Tibial artery (tissue), 4 donors: ENCODE measurements around the gene OBP2A.

Source experiments
- DNase-seq, 2 donors: peaks; one replicate each; pipeline ENCODE4 v3.0.0-alpha.2; 2019
- H3K27ac ChIP-seq, 2 donors: fragments of 200-600 bp; sonication (generic) in 1 of 2; 1 replicate in 1 of 2; 2 replicates in 1 of 2; pipeline ENCODE4 v1.5.1; 2018 to 2019; ENCODE audit warnings: mild to moderate bottlenecking in 1 of 2
- H3K27me3 ChIP-seq, 2 donors: fragments of 200-600 bp; sonication (generic) in 1 of 2; one replicate each; pipeline versions ENCODE4 v1.5.1 to v1.6.0; 2016 to 2019
- H3K36me3 ChIP-seq, 3 donors: fragments of 200-600 bp; sonication (generic) in 2 of 3; one replicate each; pipeline ENCODE4 v1.5.1; 2016 to 2019; ENCODE audit warnings: mild to moderate bottlenecking in 2 of 3
- H3K4me1 ChIP-seq, 4 donors: fragments of 200-600 bp; sonication (generic) in 2 of 4; 1 replicate in 3 of 4; 2 replicates in 1 of 4; pipeline ENCODE4 v1.5.1; 2016 to 2019
- H3K4me3 ChIP-seq, 2 donors: fragments of 200-600 bp; sonication (generic) in 1 of 2; 1 replicate in 1 of 2; 2 replicates in 1 of 2; pipeline ENCODE4 v1.5.1; 2018 to 2019; ENCODE audit warnings: mild to moderate bottlenecking in 2 of 2
- H3K9me3 ChIP-seq, 3 donors: fragments of 200-600 bp; sonication (generic) in 1 of 3; one replicate each; pipeline ENCODE4 v1.5.1; 2016 to 2019
- intact Hi-C: fragments of 100-400 bp; cut with DNase I; formaldehyde crosslinking; loops from one replicate; pipeline ENCODE4 v1.15.0; 2023; ENCODE audit warnings: low total_unique reads
- TF ChIP-seq, protein P1 (sequence below), 2 experiments: fragments of 200-600 bp in 1 of 2; fragments of 450-650 bp in 1 of 2; IDR thresholded peaks; one replicate each; pipeline ENCODE4 v1.5.1; 2017 to 2019; ENCODE audit warnings: antibody characterized with exemption in 2 of 2, mild to moderate bottlenecking in 1 of 2, moderate library complexity in 1 of 2

Gene OBP2A

DNA sequence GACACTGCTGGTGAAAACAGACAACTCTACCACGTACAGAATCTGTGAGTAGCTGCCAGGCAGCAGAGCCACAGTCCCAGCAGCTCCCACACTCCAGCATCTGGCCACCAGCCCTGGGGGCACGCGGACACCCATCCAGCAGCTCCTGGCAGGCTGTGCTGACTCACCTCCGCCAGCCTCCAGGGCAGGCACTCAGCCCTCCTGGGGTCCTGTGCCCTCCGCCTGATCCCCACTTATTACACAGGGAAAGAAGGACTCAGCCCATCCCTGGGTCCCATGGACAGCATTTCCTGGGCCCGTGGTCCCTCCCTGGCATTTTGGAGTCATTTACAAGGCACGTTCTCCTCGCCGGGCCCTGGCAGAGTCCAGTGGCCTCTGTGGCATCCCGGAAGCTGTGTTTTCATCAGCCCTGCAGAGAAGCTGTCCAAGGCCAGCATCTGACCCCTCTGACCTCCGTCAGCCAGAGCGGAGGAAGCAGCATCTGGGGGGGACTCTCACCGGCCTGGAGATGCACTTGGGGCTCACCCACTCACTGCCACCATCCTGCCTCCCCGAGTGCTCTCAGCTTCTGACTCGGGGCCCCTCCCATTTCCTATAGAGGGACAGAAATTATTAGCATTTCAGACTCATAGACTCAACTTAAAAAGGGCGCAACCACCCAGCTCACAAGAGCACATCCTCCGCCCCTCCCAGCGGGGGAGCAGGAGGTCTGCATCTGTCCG, 37.2 kb downstream of the OBP2A start:
- H3K27me3 ChIP-seq: peaks cover 0 to 49% of the 10 kb centered on the region in 2 donors
- no peak overlapping the region for H3K27ac ChIP-seq
- intact Hi-C loops: no loop called here
- no peak overlapping the region for H3K4me3 ChIP-seq
- DNase-seq: no peak
- H3K9me3 ChIP-seq: no peaks in the 10 kb centered on the region
- TF ChIP-seq, protein P1, sequence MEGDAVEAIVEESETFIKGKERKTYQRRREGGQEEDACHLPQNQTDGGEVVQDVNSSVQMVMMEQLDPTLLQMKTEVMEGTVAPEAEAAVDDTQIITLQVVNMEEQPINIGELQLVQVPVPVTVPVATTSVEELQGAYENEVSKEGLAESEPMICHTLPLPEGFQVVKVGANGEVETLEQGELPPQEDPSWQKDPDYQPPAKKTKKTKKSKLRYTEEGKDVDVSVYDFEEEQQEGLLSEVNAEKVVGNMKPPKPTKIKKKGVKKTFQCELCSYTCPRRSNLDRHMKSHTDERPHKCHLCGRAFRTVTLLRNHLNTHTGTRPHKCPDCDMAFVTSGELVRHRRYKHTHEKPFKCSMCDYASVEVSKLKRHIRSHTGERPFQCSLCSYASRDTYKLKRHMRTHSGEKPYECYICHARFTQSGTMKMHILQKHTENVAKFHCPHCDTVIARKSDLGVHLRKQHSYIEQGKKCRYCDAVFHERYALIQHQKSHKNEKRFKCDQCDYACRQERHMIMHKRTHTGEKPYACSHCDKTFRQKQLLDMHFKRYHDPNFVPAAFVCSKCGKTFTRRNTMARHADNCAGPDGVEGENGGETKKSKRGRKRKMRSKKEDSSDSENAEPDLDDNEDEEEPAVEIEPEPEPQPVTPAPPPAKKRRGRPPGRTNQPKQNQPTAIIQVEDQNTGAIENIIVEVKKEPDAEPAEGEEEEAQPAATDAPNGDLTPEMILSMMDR (IDR thresholded peaks at IDR 0.05): no peak
- no peaks in the 10 kb centered on the region for H3K4me1 ChIP-seq
- H3K36me3 ChIP-seq: no peaks in the 10 kb centered on the region

DNA sequence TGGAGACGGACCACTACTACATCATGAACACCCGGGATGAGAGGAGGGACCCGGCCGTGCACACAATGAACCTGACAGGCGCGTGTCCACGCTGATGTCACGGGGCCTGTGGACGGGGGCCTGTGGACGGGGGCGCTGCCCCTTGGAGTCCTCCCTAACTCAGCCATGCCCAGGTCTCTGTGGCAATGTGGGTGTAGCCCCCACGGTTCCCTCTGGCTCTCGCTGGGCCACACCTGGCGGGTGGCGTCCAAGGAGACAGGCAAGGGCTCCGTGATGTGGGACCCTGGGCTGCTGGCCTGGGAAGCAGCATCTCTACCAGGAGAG, 37.7 kb downstream of the OBP2A start:
- H3K27me3 ChIP-seq: peaks cover 0 to 50% of the 10 kb centered on the region in 2 donors
- intact Hi-C loops: no loop called here

DNA sequence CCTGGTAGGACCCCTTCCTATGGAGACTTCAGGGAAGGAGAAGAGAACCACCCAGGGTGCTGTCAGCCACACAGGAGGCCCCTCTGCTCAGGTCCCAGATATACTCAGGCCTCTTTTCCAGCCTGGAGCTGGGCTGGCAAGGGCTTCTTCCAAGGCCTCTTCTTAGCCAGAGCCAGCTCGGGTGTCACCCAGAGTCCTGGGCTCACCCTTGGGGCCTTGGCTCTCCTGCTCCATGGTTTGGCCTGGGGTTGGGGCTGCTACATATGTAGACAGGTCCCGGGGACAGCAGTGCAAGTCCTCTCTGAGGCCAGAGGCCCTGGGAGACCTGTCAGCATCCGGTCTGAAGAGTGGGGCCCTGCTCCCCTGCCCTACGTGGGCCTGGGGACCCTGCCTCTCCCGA, 38.4 kb downstream of the OBP2A start:
- Histone ChIP-seq H3K27ac (no peak overlapping the region), H3K36me3 (no peaks in the 10 kb centered on the region), H3K27me3 (peaks cover 0 to 58% of the 10 kb centered on the region in 2 donors), H3K4me1 (no peaks in the 10 kb centered on the region), H3K9me3 (no peaks in the 10 kb centered on the region), H3K4me3 (no peak overlapping the region)
- TF ChIP-seq, protein P1 (IDR thresholded peaks at IDR 0.05): no peak
- DNase-seq: no peak
- intact Hi-C loops: no loop called here

More for the DNA sequence above, 37.7 kb downstream of the OBP2A start:
- no peaks in the 10 kb centered on the region for H3K36me3 ChIP-seq
- TF ChIP-seq, protein P1 (IDR thresholded peaks at IDR 0.05): no peak
- H3K4me1 ChIP-seq: no peaks in the 10 kb centered on the region
- no peak overlapping the region for H3K27ac ChIP-seq
- no peak for DNase-seq
- no peaks in the 10 kb centered on the region for H3K9me3 ChIP-seq
- no peak overlapping the region for H3K4me3 ChIP-seq

DNA sequence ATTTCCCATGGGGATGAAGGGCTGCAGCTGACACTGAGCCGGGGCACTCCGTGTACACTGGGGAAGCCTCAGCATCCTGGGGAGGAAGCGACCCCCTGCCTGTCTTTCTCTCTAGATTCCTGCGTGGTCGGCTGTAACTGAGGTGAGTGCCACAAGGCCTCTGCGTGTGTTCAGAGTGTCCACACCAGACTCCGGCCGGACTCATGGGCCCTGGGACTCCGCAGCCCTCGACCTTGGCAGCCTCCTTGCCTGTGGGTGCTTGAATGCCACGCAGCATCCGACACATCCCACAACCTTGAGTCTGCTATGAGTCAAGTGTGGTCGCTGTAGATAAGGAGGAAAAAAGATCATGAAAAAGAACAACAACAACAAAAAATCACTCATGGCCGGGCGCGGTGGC, 39.0 kb downstream of the OBP2A start:
- H3K36me3 ChIP-seq: no peaks in the 10 kb centered on the region
- intact Hi-C loops: no loop called here
- TF ChIP-seq, protein P1 (IDR thresholded peaks at IDR 0.05): no peak
- H3K27ac ChIP-seq: no peak overlapping the region
- H3K4me3 ChIP-seq: no peak overlapping the region
- H3K27me3 ChIP-seq: peaks cover 0 to 63% of the 10 kb centered on the region in 2 donors
- DNase-seq: no peak
- H3K9me3 ChIP-seq: no peaks in the 10 kb centered on the region
- H3K4me1 ChIP-seq: no peaks in the 10 kb centered on the region

DNA sequence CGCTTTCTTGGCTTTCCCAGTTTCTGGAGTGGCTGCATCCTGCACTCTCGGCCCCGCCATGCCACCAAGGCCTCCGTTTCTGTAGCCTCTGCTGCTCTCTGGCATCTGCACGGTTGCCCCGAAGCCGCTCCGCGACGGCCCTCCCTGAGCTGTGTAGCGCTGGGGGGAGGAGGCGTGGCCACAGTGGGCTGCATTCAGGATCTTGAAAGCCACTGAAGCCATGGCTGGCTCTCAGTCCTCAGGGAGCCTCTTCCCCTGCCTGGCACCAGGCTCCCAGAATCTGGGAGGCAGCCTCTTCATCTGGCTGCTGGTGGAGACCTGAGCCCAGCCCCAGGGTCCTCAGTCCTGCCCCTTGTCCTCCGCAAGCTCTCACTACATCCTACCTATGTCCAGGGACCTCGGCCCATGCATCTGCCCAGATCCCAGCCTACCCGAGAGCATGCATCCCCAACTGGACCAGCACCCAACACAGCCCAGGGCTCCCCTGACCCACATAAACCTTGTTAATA, 40.7 kb downstream of the OBP2A start:
- intact Hi-C loops: no loop called here
- TF ChIP-seq, protein P1 (IDR thresholded peaks at IDR 0.05): no peak
- Histone ChIP-seq H3K27me3 (peaks cover 0 to 68% of the 10 kb centered on the region in 2 donors), H3K27ac (no peak overlapping the region), H3K4me3 (no peak overlapping the region), H3K9me3 (no peaks in the 10 kb centered on the region), H3K4me1 (no peaks in the 10 kb centered on the region), H3K36me3 (no peaks in the 10 kb centered on the region)
- no peak for DNase-seq
